Femur (tissue), 1 donor: ENCODE measurements around the gene FGD3.

Source experiments
- DNase-seq: peaks from one replicate; pipeline ENCODE4 v3.0.0-alpha.2; 2017

Gene FGD3

DNA sequence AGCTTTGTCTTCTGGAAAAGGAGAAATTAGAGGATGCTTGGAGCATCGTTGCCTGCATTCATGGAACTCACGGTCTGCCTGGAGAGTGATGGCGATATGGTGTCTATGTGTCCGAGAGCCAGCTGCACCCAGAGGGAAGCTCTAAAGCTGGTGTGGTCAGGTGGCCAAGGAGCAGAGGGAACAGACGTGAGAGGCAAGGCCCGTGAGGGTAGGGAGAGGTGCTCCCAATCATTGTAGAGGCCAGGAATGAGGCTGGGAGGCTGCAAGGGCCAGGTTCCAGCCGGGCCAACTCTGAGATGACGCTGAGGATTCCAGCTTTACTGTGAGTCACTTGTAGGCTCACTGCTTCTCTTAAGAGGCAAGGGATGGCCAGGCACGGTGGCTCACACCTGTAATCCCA, 7.6 kb downstream of the FGD3 start:
- DNase-seq, result no peak

DNA sequence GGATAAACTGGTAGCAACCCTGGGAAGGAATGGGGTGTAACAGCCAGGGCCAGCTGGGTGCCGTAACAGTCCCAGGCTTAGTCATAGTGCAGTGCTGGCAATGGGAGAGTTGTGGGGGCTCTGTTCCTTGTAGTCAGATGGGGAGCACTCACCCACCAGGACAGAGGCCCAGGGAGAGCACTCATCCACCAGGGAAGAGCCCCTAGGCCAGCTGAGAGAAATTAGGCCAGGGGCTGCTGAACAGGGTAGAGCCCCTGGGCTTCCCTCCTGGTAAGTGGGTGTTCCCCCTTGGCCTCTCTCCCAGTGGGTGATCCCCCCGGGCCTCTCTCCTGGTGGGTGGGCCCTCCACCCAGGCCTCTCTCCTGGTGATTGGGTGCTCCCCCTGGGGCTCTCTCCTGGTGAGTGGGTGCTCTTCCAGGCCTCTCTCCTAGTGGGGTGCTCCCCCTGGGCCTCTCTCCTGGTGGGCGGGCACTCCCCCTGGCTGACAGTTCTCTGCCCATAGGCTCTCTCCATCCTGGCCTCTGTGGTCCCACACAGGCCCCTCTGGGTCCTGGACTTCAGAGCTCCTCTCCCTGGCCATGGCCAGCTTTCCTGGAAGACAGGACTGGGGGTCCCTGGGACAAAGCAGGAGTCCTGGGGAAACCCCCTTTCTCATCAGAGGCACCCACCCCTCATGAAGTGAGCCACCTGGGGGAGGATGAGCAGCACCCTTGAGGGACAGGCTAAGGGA, 13.4 kb downstream of the FGD3 start:
- no peak for DNase-seq

DNA sequence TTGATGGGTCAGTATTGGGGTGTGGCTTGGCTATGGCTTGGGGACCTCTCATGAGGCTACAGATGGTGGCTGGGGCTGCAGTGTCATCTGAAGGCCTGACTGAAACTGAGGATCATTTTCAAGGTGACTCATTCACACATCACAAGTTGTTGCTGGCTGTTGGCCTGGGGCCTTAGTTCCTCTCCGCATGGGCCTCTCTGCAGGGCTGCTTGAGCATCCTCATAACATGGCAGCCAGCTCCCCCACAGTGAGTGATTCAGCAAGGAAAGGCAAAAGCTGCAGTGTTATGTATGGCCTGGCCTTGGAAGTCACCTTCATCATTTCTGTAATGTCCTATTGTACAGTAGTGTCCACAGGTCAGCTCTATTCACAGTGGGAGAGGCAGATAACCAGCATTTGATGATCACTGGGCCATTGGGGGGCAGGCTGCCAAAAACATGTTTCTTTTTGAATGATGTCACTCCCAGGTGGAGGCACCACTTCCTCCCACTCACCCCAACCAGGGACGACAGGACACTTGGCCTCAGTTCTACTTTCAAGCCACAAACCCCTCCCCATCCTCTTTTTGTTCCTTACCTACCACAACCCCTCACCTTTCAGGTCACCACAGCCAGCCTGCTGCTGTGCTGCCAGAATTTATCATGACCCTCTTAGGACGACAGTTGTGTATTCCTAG, 14.4 kb downstream of the FGD3 start:
- DNase-seq, result no peak

DNA sequence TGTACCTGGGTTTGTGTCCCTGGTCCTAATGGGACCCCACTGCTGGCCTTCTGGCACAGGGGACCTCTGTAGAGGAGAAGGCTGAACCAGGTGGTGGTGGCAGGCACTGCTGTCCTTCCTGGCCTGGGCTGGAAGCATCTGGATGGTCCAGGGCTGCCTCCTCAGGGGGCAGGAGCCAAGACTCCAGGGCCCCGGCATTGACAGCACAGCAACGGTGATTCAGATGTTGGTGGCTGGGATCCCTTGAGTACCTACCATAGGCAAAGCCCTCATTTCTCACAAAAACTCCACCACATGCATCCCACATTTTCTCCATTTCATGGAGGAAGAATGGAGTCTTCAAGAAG, 15.0 kb downstream of the FGD3 start:
- no peak for DNase-seq

DNA sequence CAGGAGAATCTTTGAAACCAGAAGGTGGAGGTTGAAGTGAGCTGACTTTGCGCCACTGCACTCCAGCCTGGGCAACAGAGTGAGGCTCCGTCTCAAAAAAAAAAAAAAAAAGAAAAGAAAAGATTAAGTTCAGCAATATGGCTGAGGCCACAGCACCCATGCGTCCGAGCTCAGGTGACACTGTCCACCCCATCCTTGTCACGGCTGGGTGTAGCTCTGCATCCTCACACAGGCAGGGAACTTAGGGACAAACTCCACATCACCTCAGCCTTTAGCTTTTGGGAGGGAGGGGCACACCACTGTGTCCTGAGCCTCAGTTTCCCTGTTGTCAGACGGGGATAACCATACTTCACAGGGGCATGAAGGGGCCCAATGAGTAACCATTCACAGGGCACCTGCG, 15.5 kb downstream of the FGD3 start:
- no peak for DNase-seq

DNA sequence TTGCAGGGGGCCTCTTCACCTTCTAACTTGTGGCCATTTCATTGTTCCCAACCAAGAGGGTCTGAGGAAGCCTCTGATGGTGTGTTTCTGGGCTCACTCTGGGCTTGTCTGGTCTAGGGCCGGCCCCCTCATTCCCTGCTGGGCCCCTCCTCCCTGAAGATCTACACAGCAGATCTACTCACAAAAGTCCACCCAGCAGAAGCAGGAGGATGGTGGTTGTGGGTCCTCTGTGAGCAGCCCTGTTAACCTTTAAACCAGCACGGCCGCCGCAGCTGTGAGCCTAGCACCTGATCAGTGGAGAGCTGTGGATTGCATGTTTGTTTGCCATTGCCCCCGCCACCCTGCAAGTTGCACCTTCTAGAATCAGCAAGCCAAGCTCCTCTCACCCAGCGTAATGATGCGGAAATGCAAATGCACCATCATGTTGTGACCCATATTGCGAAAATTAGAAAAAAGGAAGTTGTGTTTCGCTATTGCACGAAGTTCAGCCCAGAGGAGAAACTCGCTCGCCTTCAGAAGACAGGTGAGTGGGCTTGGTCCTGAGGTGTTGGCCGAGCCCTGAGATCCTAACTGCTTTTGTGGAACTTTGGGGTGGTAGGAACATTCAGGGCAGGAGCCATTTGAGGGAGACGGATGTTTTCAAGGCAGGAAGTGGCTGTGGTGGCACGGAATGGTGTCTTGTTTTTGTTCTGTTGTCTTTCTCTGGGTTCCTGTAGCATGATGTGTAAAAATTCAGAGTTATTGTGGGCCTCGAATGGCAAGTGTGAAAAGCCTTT, 16.7 kb downstream of the FGD3 start:
- DNase-seq, result no peak

DNA sequence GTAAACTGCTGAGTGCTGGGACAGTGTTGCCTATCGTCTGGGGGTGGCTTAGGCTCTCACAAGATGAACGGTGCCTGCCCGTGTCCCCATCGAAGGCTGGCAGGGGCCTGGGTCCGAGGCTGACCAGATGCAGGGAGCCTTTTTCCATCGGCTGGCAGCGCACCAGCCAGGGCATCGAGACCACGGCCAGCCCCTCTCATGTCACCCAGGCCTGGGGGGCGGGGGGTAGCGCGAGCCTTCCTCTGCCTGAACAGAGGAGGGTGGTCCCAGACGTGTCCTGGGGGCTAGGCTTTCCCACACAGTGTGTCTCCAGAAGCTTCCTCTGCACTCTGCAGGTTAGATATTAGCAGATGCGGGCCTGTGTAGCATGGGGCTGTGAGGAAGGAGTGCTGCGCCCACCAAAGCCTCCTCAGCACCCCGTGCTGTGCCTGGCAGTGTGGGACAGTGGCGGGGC, 17.3 kb downstream of the FGD3 start:
- DNase-seq, result no peak

DNA sequence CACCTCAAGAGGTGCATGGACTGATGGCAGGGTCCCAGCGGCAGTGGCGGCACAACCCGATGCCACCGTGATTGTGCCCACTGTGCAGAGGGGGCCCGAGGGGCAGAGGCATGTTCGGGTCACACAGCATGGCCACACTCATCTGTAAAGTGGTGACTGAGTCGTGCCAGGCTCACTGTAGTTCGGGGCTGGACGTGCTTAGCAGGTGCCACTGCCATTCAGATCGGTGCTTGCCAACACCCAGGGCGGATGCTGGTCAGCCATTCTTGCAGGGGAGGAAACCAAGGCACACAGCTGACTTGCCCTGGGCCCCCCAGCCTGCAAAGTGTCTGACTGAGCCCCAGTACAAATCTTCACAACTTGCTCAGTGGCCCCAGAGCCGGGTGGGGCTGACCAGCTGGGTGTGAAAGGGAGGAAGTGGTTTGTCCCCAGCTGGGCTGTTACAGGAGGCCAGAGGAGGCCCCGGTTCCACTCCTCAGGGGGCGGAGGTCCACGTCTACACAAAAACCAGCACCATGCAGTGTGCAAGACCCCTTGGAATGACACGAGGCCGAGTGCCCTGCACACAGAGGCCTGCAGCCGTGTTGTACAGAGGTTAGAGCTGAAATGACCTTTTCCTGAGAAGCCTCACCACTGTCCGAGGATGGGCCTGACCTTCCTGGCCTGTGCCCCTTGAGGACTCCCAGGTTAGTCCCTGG, 17.9 kb downstream of the FGD3 start:
- no peak for DNase-seq

DNA sequence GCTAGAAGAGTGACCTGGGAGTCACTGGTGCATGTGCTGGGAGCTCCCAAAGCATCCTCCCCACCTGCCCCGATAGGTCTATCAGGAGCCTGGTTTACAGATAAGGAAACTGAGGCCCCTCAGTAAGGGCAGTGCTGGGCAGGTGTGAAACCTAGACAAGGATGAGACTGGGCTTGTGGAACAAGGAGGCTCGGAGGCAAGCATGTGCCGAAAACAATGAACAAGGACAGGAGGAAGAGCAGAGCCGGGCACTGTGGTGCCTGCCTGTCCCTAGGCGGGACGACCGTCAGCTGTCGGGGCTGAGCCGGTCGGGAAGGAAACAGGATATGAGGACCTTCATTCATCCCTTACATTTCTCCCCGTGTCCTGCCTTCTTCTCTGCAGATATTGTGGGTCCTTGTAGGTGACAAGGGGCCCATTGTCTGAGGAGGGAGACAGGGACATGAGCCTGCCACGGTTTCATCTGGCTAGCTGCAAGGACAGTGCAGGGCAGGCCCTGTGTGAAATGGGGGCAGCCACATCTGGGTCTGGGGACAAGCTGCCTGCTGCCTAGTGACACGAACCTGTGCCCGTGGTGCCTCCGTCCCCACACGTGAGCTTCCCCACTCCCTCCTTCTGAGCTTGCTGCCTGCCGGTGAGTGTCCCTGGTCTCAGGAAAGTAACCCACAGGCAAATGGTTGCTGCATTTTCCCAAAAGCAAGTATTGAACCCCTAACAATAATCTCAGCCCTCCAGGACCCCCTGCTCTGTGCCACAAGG, 18.6 kb downstream of the FGD3 start:
- DNase-seq, result no peak

DNA sequence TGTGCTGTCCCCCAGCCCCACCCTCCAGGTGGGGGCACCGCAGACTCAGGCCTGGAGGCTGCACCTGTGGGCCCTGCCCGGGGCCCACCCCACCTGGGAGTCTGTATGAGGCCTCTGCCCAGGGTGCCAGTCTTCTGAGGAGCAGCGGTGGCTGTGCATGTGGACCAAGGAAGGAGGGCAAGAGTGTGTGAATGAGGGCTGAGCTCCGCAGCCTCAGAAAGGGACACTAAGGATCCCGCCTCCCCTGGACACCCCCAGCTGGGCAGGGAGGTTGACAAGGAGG, 19.1 kb downstream of the FGD3 start:
- no peak for DNase-seq

DNA sequence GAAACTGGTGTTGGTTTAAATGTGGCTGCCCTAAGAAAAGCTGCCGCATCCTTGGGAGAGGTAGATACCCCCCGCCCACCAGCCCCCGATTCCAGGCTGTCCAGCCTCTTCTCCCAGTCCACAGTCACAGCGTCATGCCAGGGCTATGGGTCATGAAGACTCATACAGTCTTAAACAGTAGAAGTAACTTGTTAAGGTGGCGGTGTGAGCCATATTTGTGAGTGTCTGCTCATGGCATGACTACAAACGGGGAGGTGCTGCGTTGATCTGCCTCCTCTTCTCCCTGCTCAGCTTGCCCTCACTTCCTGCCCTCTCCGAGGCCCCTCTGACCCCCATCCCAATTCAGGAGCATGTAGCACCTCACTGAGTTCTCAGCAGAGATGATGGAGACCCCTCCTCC, 20.8 kb downstream of the FGD3 start:
- no peak for DNase-seq

DNA sequence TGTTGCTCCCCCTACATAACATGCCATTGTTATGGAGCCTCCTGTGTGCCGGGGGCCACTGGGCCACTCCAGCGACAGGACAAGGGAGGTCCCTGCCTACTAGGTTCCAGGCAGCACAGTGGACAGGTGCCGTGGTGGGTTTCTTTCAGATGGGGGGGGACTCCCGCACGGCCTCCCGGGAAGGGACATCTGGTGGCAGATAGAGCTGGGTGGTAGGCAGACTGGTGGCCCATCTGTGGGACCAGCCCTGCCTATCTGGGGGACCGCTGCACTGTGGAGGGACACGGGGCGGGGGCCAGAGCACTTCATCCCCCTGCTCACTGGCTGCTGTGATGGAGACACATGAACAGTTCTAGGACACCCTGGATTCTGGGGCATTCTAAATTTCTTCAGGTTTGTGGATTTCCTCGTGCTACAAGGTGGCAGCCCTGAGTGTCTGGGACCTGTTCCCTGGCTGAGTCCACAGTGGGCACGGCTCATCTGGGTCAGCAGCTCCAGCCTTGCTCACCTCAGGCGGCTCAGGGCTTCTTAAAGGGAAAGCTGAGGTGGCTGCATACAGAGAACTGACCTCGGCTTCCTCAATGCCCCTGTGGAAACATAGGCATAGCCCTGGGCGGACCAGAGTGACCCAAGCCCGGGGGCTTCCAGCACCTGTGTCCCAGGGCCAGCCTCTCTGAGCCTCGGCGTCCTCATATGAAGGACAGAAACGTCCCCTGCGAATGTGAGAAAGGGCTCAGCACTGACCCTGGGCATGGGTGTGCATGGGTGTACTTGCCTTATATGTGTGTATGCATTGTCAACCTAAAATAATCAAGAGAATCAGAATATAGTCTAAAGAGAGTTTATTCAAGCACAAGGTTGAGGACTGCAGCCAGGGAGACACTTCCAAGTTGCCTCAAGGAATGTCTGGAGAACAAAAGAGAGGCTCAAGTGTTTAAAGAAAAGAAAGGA, 22.5 kb downstream of the FGD3 start:
- DNase-seq, result no peak

DNA sequence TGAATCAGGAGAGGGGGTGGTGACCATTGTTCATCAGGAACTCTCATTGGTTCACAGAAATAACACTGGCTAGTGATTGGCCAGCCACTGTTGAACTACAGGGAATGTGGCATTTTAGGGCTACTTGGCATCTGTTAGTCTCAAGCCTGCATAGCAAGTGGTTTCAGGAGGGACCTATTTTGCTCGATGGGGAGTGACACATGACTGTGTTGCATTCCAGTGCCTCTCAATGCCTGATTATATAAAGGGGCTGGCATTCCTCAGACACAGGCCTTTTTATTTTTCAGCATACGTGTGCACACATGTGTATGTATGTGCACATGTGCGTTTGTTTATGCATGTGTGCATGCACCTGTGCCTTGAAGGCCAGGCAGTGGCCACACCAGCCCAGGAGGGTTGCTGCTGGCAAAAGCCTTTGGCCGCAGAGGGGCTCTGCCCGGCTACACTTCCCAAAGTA, 23.2 kb downstream of the FGD3 start:
- DNase-seq, result no peak

DNA sequence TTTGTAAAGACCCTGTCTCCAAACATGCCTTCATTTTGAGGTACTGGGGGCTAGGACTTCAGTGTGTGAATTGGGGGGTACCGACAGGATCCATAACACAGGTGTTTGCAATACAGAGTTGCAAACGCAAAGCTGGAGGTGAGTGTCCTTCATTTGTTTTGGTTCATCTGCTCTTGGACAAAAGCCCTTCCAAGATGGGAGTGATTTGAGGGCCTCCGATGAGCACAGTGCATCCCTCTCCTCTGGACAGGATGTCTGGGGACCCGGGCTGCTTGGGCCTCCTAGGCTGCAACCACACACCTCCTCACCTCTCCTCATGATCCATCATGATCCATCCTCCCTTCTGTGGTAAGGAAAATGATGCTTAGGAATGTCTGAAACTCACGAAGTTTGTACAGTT, 23.8 kb downstream of the FGD3 start:
- DNase-seq, result no peak

DNA sequence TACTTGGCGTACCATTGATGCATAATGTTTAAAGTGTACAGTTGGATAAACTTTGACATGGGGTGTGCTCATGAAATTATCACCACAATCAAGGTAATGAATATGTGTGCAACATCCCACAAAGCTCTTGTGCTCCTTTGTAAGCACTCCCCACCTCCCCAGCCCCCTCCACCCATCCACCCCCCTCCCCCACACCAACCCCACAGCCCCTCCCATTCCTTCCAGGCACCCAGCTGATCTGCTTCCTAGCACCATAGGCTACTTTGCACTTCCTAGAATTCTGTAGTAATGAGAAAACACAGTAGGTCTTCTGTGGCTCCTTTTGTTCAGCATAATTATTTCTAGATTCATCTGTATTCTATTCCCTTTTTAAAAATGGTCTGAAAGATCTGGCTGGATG, 24.5 kb downstream of the FGD3 start:
- DNase-seq, result no peak

DNA sequence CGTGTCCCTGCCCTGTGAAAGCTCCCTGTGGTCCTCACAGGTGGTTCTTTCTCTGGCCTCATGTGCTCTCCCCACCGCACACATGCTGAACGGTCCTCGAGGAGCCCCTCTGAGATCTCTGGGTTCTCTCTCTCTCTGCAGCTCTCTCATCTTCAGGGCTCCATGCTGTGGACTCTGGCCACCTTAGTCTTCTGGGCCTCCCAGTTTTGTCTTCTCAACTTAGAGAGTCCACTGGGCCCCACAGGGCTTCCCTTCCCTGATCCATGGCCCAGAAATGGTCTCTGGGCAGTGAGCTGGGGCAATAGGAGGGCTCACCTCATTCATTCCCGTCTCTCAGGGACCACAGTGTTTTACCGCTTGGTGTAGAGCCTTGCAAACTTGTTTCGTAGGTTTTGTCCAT, 26.4 kb downstream of the FGD3 start:
- DNase-seq, result no peak

DNA sequence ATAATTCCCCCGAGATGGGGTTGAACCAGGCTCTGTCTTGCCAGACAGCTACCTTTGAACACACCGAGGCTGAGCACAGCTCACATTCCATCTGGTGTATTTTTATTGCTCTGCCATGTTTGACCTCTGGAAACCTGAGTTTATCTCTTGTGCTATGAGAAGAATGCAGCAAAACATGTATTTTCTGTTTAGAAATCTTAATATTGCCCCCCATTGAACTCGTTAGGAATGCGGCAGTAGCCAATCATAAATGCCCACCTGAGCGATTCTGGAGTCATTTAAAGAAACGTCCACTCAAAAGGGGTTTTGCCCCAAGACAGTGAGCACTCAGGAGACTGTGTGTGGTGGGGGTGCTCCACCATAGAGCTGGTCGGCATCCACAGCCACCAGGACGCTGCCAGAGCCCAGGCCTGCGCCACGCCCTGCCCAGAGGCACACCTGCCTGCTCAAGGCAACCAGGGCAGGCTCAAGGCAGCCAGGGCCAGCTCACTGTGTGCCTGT, 26.9 kb downstream of the FGD3 start:
- DNase-seq, result no peak

DNA sequence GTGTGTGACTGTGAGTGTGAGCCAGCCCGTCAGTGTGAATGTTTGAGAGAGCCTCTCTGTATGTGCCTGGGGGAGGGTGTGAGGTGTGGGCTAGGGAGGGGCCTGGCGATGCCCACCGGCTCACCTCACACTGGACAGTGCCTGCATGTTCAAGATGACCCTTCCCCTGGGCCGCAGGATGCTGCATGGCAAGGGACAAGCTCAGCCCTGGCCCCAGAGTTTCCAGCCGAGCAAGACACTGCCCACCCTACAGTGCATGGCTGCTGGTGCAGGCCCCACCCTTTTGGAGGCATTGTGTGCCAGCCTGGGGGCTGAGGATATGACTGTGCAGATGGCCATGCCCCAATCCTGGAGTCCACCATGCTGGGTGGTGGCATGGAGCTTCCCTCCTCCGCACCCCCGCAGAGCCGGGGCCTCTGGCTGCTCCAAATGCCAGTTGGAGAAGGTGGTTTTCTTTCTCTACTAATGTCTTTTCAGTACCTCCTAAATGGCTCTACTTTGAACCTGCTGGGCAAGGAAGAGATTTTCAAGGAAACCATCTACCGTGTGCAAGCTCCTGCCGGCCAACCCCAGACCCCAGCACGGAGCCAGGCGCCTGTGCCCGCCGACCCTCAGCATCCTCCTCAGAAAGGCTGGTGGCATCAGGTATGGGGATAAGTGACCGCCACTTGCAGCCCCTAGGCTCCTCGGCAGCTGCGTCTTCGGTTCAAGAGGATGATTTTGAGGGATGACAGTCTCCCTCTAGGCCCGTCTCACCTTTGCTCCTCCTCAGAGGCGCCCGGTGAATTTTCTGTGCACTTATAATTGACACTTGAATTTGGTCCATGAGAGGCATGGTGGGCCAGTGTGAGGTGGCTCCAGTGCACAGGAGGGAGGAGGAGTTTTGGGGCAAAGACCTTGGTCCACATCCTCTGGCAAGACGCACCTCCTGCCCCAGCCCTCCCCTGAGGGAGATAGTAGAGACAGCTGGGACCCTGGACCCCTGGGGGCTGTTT, 27.7 kb downstream of the FGD3 start:
- no peak for DNase-seq

DNA sequence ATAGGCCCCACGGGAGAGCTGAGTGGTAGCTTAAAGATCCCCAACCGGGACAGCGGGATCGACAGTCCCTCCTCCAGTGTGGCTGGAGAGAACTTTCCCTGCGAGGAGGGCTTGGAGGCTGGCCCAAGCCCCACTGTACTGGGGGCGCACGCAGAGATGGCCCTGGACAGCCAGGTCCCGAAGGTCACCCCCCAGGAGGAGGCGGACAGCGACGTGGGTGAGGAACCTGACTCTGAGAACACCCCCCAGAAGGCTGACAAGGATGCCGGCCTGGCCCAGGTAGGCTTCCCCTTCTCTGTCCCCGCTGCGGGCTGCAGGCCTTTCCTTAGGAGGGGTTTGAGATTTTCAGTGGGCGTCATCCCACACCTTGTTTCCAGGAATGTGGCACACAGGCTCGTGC, 29.1 kb downstream of the FGD3 start:
- DNase-seq, result no peak

DNA sequence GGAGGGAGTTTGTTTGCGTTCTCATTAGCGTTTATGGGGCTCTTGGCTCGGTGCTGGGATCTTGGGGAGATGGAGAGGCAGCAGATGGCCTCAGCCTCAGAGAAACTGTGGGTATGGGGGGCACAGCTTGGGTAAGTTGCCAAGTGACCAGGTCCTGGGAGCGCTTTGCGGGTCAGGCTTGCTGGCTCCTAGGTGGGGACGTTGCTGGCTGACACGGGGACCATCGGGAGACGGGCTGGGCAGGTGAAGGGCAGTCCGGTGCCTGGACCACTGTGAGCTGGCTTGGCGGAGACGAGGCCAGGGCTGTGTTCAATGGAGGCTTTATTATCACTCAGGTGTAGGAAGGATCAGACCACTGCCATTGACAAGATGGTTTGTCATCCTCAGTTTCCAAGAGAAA, 30.0 kb downstream of the FGD3 start:
- no peak for DNase-seq
